OCI-M1 (cell line): Measurements from ENCODE around the gene MTNR1A.

ENCODE experiments used
- DNase-seq: peaks from one replicate; lab custom pipeline; 2025; lab: John Stamatoyannopoulos, UW

The MTNR1A gene

DNA sequence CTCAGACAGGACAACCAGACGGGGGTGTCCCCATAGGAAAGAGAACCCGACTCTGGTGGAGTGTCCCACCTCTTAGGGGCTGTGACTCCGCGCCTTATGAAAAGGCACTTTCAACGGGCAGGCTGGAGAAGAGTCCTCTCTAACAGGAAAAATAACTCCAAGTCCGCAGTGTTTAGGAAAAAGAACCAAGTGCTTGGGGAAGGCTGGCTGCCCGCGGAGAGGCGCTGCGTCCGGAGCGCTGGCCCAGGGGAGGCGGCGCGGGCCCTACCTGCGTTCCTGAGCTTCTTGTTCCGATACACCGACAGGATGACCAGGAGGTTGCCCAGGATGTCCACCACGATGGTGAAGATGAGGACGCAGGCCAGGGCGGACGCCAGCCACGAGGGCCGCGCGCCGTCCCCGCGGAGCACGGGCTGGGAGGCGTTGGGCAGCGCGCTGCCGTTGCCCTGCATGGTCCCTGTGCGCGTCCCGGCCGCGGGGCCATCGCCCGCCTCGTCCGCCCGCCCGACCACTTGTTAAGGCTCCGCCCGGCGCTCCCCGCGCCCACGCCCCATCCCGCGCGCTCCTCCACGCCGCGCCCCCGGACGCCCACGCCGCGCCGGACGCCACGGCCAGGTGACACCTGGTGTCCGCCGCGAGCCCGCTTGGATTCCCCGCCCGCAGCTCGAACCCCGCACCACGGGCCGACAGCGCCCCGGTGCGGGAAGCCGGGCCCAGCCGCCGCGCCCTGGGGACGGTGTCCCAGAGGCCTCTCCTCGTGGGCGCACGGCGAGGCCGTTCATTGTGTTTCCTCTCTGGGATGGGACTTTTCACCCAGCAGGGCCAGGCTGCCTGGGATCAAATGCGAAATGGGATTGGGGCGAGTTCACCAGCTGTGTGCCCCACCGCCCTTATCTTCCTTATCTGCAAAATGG, at the start of gene MTNR1A:
MTNR1A (minus strand) TSS at position 654 of the 914 bp plus-strand sequence; CDS start at position 452, 202 bp downstream.
- no peak for DNase-seq

DNA sequence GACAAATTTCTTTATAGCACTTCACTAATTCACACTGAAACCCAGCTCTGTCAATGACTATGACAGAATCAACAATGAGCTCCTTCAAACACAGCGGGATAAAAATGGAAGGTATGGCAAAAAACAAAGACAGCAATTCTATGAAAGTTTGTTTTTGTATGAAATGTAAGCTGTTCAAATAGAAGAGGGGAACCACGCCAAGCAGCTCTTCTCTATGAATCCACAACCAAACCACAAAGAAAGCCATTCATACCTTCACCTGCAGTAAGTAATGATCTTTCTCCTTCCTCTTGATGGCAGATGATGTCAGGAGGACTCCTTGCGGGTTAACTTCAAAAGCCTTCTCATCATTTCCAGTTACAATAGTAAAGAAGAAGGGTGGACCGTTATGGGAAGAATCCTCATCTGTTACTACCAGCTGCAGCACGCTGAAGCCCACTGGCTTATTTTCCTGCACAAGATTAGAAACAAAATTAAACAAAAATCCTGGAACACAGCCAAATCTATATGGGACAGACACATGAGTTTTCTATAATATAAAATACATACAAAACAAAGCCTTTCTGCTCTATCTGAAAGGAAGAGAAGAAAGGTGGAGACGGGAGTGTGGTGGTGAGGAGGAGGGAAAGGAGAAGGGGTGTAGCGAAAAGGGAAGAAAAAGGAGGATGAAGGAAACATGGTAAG, 48.9 kb upstream of the MTNR1A start:
- DNase-seq: no peak

DNA sequence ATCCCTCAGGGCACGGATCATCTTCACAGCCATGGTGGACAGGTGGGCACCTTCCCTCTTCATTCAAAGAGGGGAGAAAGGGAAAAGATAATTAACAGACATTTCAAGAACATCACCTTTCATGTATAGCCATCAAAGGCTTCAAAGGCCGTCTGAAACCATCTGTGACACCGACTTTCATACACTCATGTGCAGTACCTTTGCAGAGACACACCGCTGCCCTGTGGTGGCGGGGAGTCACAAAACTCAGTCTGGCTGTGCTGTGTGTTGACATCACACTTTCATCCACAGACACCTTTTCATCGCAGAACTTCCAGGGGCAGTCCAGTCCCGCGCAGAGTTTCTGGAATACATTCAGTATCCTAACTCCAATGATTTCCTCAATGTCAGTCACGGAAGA, 47.6 kb upstream of the MTNR1A start:
- DNase-seq: no peak

DNA sequence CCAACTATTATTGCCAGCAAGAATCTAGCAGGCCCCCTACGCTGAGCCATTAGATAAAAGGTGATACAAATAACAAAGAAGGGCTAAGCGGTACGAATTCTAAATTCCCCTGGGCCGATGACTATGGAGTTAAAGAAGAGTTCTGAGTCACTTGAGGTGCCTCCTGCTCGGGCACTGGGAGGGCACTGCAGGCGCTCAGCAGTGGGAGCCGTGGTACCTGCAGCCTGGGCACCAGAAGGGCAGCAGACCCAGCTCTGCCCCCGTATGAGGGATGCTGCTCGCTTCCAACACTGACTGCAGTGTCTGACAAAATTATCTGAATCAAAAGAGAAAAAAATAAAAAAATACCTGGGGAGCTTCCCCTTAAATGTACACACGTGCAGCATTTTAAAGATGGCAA, 44.1 kb upstream of the MTNR1A start:
- no peak for DNase-seq

DNA sequence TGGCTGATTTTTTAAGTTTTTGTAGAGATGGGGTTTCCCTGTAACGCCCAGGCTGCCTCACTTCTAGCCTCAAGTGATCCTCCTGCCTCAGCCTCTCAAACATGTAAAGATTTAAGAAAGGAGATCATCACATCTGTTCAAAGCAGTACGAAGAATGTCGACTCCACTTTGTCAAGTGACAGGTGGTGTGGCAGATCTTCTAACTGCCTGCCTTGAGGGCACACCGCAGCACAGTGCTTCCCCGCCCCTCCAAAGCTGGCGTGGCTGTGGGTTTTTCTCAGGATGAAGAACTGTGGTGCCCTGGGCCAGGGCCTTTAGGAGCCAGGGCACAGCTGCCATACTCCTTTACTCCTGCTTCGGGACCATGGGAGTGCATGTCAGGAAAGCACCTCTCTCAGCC, 43.3 kb upstream of the MTNR1A start:
- no peak for DNase-seq

DNA sequence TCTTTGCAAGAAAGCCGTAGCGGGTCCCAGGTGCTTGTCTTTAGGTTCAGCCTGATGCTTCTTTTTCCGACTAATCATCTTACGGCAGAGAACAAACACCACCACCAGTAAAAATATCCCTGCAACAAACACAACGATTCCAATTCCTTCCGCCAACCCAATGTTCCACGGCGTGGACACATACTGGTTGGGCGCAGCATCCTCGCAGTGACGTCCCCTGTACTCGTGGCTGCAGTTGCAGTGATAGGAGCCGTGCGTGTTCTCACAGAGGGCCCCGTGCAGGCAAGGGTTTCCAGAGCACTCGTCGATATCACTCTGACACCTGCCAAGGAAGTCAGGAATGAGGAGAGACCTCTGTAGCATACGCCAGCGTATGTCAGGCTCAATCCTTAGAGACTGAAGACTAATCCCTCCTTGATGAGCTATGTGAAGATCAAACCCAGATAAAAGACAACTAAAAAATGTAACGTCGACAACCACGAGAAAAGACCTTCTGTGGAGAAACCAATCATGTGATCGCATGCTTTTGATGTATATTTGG, 41.6 kb upstream of the MTNR1A start:
- no peak for DNase-seq

DNA sequence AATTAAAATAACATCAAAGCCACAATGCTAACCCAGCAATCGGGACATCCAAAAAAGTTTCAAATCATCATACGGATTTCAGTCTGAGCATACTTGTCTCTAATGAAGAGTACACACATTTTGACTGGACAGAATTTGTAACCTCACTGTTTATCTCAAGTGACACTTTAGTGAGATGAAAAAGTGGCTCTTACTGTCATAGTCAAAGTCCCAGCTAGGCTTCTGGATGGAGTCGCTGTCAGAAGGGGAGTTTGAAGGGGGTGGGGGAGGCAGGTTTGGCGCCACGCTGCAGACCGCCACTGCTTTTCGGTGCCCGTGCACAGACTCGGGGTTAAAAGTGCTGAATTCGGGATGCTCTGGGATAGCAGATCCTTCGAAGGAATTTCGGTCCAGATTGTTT, 41.0 kb upstream of the MTNR1A start:
- DNase-seq: no peak

DNA sequence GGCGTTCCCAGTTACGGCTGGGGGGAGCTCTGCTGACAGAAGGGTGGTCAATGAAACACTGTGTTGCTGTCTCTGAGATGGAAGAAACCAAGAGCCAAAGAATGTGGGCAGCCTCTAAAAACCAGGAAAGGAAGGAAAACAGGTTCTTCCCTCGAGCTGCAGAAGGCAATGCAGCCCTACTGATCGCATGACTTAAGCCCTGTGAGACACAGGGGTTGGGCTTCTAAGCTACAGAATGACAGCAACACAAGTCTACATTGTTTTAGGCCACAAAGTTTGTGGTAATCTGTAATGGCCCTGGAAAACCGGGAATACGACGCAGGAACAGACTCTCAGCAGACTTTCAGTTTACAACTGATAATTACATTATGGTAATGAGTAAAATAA, 38.2 kb upstream of the MTNR1A start:
- DNase-seq: no peak

DNA sequence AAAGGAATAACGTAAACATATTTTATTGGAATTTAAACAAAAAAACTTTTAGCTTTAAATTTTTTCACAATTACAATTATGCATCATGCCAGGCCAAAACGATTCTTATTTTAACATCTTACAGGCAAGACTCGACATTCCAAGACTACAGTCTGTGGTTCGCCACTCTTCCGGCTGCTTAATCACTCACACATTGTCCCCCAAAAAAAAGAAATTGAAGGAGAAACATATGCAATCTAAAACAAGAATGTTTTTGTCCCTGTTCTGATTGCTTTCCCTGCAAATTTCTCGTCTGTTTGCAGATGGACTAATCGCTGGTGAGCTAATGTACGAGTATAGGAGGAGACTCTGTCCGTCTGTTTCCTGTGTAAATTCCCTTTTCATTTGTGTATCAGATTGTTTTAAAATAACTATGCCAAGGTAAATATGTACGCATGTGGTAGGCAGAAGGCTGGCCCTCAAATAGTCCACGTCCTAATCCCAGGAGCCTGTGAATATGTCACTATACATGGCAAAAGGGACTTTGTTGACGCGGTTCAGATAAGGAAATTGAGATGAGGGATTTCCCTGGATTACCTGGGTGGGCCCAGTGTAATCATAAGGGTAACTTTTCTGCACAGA, 37.7 kb upstream of the MTNR1A start:
- DNase-seq: no peak

DNA sequence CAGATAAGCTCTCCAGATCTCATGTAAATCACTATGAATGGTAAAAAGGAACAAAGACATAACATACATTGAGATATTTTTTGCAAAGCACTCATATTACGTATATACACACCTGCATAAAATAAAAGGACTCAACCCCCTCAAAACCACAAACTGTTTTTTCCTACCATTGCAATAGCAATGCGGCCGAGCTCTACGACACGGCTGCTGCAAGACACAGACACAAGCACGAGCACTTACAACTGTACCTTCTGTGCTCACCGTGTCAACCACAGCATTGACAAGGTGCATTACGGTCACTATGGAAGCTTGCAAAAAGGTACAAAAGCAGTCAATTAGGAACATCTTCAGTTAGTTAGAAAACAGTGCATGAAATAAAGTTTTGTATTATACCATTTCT, 37.1 kb upstream of the MTNR1A start:
- DNase-seq: no peak

DNA sequence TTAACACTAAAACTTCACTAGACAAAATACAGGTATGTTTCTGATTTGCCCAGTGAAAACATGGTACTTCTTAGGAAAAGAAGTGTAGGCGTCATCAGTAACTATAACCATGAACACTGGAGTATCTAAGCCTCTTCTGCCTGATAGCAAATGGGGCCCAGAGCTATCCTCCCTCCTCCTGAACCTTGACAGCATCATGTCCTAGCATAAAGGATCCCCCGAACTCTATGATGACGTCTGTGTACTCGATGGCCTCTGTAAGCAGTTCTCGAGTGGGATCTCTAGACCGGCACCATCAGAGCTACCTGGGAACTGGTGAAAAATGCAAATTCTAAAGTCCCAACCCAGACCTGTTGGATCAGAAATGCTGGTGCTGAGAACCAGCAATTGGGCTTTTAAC, 36.3 kb upstream of the MTNR1A start:
- DNase-seq: no peak

DNA sequence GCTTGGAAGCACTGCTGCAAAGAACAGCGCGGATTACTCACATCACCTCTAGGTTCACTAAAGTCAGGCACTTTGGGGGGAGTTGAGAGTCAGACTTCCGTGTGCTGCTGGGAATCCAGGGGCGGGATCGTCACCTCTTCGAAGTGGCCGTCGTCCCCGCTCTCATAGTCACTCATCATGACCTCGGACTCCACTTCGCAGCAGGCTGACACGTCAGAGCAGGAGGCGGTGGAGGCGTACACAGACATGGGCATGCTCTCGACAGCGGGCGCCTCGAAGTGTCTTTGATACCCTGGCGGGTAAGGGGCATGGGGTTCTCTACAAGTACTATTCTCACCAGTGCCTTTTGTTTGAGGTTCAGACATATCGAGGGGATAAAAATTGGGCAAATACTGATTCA, 33.1 kb upstream of the MTNR1A start:
- DNase-seq: no peak

DNA sequence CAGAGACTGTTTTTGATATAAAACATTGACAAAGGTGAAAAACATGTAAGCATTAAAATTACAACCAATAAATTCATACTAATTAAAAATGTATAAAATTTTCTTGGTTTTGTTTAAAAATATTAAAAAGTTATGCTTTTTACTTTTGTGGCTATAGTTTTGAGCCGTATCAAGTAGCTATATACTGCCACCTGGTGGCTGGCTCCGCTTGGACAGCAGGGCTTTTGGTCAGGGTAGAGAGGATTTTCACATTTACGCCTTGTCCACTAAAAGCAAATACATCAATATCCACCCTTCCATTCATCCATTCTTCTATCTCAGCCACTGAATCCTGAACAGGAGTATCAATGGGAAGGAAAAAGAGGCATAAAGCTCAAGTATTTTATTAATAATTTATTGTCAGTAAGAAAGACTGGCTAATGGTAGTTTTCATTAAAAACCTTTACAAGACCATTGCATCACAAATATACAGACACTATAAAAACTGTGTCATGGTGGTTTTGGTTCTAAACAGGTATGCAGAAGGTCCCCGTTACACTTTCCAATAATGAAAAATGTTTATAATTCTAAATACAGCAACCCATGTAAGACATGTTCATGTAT, 32.1 kb upstream of the MTNR1A start:
- DNase-seq: peak; percentile 73

DNA sequence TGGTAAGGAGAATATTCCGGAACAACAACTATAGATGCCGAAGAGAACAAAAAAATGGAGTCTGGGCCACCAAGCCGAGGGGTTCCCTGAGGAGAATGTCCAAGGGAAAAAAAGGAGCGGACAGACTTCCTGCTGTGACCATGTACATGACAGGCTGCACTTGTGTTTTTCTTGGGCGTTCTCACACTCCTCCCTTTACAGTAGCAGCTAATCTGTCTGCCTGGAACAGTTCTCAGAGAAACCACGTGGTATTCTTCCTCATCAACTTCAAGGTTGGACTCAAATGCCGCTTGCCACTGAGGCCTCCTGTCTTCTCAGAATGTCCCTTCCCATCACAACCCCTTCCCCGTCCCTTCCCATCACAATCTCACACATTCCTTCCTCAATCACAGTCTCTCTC, 30.8 kb upstream of the MTNR1A start:
- DNase-seq: no peak

DNA sequence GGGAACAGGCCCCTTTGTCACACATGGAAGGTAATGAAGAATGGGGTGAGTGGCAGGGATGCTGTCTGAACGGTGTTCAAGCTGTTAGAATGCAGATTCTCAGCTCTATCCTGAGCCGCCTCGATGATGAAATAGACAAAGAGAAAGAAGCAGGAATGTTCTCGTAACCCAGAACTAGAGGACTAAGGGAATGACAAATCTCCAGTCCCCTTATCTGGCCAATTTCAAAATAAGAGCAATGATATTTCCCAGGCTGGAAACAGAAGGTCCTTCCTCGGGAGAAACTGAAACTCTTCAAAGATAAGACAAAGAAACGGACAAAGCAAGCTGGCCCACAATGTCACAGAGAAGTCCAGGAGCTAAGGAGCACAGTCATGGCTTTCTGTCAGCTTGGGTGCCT, 29.5 kb upstream of the MTNR1A start:
- no peak for DNase-seq

DNA sequence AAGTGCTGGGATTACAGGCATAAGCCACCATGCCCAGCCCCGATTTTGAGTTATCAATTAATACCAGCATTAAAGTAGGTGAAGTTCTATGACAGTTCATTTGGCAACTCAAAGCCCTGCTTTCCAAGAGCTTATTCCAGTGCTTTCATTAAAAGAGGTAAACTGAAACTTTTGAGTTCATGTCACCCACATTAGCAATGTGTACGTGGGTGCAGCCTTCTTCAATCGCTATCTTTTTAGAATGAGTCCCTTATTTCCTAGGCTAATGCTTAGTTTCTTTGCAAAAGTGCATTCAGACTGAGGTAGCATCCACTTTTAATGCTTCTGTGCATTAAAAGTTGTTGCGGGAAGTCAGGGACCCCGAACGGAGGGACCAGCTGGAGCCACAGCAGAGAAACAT, 26.1 kb upstream of the MTNR1A start:
- DNase-seq: no peak

DNA sequence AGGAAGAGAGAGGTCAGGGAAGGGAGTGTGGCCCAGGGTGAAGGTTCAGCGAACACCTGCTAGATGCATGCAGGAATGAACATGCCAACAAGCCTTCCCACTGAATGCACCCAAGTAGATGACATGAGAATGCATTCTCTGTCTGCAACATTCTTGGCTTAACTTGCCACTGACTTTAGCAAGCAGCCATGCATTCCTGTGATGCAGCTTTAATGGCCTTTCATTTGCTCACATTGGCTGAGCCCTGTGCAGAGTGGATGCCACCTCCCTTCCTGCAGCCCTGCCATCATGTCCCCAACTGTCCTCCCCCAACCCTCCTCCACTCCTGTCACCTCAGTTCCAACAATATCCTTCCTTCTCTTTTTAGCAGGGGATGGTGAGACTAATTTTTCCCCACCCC, 25.3 kb upstream of the MTNR1A start:
- no peak for DNase-seq

DNA sequence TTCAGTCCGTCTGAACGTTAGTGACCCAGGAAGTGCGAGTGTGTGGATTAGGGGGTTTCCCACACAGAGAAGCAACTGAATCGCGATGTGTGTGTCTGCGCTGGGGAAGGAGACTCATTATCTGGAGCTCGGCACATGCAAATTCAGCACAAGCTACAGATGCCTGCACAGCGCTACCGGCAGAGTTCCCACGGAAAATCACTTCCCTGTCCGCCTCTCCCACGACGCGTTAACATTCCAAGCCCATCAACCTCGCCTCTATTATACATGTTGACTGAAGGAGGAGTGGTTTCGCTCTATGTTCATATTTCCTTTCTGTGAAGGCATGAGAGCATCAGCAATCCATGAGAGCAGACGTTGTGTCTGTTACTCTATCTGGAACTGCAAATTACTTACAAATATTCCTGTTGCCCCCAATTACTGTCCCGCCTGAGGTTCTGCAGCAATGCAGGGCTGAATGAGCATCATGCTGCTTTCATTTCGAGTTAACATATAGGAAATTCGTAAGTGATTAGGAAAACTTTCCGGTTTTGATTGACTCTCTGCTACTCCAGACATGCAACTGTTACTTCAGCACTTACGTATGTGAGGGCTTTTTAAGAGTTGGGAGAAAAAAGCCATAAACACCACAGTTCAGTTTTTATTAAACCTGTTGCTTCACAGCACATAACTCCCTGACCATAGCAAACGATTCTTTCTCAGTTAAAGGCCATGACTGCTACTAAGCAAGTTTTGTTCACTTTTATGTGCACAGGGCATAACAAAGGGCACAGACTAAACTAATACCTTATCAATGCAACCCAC, 15.0 kb upstream of the MTNR1A start:
- no peak for DNase-seq

DNA sequence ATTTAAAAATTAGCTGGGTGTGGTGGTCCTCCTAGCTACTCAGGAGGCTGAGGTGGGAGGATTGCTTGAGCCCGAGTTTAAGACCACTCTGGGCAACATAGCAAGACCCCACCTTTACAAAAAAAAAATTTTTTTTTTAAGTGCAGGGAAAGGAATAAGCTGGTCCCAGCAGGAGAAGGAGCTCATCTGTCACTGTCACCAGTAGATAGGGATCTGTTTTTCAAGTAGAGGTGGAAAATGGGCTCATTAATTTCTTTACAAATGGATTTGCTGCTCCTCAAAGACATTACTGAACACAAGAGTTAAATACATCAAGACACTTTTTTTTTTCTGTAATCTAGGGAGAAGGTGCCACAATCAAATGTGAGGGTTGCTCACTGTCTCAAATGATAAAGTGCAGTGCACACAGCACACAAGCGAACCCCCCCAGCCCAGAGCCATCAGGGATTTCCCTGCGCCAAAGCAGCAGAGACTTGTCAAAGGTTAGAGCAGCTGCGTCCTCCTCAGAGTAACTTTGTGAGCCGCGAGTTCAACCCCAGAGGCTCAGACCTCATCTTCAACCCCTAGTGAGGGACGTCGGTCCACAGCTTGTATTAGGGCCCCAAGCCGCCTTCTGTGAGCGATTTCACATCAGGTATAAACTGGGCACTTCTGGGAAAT, 14.3 kb upstream of the MTNR1A start:
- DNase-seq: no peak

DNA sequence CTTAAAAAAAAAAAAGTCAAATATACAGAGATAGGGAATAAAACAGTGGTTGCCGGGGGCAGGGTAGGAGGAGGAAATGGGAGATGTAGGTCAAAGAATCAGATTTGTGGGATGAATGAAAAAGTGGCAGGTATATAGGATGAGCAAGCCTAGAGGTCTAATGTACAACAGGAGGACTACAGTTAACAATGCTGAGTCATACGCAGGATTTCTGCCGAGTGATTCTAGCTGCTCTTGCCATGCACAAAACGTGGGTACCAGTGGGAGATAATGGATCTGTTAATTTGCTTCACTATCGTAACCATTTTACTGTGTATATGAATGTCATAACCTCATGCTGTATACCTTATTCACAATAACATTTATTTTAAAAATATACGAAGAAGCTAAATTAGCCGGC, 10.7 kb upstream of the MTNR1A start:
- no peak for DNase-seq

DNA sequence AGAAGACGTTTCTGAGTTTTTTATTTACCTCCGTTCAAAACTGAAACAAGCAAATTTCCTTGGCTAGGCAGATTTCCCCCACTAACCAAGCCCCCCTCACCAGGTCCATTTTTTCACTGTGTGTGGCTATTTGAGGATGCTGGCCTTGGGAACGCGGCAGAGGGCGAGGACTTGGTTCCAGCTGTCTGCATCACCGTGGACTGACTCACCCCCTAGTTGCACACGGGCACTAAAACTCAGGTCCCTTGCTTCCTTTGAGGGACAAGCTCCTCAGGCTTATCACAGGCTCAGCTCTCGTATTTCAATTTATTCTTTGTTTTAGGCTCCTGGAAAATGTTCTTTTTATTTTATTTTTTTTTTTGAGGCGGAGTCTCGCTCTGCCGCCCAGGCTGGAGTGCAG, 8.4 kb upstream of the MTNR1A start:
- no peak for DNase-seq
